Activated CD8-positive, alpha-beta memory T cell treated with anti-CD3 and anti-CD28 coated beads, Interleukin-2, amount 50 U/mL, for 24 hours (primary cell): ENCODE measurements around the gene SPRTN.

Source experiments
- DNase-seq: peaks from one replicate; pipeline ENCODE4 v3.0.0-alpha.2; 2020; ENCODE audit errors: extremely low read depth

SPRTN gene

DNA sequence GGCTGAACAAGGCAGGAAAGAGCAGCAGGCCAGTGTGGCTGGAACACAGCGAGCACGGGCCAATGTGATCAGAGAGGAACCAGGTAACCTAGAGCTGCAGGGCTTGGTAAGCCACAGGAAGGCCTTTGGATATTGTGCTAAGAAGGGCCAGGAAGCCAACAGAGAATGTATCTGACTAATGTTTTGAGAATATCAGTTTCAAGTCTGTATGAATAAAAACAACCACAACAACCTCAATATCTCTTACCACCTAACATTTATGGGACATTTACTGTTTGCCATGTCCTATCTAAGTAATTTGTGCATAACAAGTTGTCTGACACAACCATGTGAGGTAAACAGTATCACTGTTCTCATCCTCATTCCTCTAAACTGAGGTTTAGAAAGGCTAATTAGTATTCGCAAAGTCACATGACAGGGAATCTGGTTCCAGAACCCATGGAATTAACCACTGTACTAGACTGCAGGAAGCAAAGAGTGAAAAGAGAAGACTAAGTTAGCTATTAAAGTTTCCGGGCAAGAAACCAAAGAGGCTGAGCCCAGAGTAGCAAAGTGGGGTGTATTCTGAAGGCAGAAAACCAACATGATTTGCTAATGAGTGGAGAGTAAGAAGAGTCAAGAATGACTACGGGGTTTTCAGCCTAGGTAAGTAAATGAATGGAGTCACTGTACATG lies 38.9 kb downstream of the SPRTN start:
- DNase-seq, result no peak

DNA sequence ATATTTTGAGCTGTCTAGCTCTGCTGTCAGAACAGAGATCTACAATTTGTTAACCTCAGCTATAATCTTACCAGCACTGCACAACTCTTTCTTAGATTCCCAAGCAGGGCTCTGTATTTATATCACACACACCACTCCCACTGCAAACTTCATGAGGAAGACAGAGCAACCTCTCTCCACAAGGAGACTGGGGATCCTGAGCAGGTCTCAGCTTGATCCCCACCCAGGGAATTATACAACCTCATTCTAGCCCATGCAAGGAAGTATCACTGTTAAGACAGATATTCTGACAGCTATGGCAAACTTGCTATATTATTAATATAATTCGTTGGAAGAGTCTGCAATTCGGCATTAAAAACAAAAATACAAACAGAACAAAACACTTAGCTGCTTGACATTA lies 43.6 kb downstream of the SPRTN start:
- no peak for DNase-seq

DNA sequence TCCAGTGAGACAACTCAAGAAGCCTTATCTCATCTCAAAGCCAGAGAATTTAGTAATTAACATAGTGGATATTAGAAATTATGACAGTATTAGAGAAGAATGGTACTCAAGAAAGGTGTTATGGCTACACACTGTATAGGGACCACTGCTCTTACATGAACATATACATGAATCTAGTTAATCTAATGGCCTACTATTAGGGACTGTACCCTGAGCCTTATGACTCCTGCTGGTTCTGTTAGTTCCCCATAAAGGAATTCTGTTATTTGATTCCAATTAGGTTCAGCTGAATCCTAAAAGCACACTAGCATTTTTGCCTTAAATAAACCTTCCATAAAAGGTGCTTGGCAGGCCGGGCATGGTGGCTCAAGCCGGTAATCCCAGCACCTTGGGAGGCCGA lies 44.3 kb downstream of the SPRTN start:
- no peak for DNase-seq

DNA sequence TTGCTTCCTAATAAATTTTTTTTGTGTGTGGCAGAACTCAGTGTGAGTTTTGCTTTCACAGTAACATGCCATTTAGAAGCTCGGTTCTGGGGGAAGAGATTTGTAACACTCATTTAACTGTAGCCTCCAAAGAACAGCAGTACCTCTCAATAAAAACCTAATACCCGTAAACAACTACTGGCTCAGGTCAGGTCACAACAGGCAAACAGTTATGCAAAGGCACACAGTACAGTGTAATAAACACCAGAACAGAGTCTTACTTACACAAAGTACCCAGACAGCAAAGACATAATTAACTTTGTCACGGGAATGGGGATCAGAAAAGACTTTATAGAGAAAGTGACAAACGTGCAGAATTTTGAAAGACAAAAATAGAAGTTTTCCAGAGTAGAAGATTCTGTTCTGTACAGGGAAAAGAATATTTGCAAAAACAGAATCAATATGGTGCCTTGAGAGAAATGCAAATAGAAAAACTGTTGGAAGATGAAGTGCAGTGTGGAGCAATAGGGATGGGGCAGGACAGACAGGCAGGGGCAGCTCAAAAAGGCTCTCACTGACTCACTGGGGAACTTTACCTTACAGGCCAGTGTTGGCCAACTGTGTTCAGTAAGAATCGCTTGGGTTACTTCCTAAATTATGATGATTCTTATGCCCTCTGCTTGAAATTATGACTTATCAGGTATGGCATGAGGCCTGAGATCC lies 45.2 kb downstream of the SPRTN start:
- DNase-seq, result no peak

GRCh38 chr1:231384696-231385415 lies 46.8 kb downstream of the SPRTN start:
- DNase-seq, result no peak

DNA sequence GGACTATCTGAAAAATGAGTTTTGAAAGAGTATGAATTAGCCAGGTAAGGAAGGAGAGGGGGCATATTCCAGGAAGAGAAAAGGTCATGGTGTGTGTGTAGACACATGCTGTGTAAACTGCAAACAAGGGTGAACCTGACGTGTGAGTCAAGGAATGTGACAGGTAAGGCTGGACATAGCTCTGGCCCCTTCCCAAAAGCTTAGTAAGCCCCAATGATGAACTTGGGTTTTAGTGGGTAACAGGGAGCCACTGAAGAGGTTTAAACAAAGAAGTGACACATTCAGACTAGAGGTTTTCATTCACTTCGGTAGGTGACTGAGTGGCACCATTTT lies 47.3 kb downstream of the SPRTN start:
- no peak for DNase-seq

GRCh38 chr1:231386466-231386865 lies 48.4 kb downstream of the SPRTN start:
- DNase-seq, result no peak

DNA sequence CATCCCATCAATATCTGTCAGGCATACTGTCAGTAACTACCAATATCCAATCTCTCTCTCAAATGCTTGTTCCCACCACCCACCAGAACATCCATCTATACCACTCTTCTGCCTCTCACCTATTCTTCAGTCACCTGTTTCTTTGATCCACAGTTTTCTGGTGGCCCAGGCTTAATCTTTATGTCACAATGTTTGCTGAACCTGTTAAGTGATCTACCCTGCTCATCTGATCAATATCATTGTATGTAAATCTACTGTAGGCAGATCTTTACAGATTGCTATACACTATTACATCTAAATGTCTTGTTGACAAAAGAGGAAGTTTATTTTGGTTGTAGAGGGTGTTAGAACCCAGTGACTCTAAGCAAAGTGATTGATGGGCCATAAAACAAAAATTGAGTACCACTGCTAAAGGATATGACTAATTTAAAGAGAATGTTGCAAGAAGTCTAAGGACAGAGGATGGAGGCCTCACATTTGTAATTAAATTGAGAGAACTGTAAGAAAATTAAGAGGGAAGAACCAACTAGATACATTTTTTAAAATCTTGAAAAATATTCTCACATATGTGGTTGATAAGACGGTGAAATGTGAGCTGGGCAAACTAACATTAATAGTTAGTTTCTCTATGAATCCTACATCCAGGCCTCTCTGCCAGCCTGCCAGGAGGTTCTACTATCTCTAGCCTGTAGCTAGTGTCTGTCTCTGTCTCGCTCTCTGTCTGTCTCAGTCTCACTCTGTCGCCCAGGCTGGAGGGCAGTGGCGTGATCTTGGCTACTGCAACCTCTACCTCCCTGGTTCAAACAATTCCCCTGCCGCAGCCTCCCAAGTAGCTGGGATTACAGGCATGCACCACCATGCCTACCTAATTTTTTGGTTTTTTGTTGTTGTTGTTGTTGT lies 49.9 kb downstream of the SPRTN start:
- no peak for DNase-seq

DNA sequence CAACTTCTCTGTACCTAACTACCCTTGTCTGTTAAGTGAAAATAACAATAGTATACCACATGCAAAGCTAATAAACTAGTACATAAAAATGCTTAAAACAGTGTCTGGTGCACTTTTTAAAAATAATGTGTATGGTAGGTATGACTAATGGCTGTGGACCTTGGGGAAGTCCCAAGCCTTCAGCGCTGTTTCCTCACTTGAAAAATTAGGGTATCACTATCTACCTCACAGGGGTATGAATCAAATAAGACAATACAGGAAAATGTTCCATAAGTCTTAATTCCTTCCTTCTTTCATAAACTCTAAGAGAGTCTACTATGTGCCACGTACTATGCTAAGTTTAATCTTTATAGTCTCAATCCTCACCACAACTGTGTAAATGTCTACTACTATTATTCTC lies 52.0 kb downstream of the SPRTN start:
- no peak for DNase-seq

- DNase-seq, result no peak
Observed at GRCh38 chr1:231392389-231393131, 54.5 kb downstream of the SPRTN start.

GRCh38 chr1:231393668-231394067 lies 55.6 kb downstream of the SPRTN start:
- DNase-seq, result no peak

DNA sequence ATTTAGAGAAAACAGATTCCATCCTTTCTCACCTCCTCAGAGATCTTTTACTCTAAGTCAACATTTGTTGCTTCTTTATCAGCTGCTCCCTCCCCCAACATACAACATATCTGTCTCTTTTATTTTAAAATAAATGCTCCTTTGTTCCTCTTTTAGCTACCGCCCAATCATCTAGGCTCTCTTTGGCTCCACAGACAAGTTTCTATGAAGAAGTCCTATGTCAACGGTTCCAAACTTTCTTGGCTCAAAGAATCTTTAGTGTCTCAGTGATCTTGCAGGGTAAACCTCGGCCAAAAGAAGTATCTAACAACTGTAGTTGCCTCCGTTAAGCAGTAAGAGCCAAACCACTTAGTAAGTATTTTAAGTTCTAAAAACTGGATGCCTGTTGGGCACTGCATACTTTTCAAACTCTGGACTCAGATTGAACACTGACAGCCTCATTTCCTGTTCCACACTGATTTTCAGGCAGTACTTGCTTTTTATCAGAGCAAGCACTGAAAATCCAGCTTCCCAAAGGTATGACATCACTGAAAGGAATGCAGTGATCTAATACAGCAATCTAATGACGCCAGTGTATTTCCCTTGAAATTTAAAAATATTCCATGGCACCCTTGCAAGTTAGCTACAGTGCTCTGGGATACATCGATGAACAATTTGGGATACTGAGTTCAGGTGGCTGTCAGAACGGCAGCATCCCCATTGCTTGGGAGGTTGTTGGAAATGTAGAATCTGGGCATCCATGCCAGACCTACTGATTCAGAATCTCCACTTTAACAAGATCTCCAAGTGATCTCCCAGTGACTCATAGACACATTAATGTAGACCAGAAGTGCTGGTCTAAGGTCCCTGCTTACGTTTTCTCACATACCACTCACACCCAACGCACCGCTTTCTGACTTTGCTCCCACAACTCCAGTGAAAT lies 57.2 kb downstream of the SPRTN start:
- no peak for DNase-seq

DNA sequence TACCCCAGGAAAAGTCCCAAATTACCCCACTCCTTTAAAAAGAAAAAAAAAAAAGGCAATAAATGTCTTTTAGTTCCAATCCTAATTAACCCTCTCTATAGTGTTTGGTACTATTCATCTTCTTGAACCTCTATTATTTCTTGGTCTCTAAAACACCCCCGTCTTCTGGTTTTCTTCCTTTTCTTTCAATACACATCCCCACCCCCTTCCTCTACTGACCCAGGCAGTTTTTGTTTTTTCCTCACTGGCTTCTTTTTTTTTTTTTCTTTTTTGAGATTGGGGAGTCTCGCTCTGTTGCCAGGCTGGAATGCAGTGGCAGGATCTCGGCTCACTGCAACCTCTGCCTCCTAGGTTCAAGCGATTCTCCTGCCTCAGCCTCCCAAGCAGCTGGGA lies 57.9 kb downstream of the SPRTN start:
- DNase-seq, result no peak

DNA sequence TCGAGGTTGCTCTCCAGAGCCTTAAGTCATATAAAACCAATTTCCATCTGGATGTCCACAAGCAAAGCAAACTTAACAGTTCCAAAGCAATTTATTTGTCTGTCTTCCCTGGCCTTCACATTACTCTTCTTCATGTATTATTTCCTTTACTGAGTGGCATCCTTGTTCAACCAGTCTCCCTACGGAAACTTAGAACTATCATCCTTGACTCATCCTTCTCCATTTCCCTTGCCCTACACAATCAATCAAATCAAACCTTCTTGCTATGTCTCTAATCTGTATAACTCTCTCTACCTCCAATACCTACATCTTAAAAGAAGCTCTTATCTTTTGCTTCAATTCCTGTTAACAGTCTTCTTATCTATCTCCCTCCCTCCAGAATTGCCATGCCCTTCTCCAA lies 58.5 kb downstream of the SPRTN start:
- no peak for DNase-seq

DNA sequence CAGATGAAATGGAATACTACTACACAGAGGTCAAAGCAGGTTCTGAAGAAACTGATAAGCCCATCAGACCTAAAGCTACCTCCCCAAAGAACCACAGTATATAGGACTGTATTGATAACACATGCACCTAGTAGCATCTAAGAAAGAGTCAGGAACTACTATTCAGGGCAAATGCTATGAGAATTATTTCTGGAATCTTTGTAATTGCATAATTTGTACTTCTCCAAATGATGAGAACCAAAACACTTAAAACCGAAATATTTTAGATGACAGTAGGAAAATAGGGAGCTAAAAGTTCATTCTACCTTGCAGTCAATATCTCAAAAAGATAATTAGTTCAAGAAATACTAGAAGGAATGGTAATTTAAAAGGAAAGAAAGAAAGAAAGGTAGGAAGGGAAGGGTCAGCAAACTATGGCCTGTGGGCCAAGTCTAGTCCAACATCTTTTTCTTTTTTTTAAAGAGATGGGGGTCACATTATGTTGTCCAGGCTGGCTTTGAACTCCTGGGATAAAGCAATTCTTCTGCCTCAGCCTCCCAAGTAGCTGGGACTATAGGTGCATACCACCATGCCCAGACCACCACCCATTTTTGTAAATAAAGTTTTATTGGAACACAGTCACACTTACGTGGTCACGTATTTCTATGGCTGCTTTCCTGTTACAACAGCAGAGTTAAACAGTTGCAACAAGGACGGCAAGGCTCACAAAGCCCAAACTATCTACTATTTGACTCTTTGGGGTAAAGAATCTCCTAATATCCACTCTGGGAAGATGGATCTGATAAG lies 60.0 kb downstream of the SPRTN start:
- no peak for DNase-seq

DNA sequence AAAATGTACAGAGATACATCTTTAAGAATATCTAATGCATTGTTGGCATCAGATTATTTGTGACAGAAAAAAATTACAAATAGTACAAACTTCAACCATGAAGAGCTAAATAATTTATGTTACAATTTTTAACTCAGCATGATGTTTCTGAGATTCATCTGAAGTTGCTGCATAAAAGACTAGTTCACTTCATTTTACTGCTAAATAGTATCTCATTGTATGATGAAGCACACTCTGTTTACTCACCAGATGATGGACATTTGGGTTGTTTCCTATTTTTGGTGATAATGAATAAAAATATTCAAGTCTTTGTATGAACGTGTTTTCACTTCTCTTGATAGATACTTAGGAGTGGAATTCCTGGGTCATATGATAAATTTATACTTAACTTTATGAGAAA lies 63.4 kb downstream of the SPRTN start:
- DNase-seq, result no peak

GRCh38 chr1:231404318-231404717 lies 66.2 kb downstream of the SPRTN start:
- no peak for DNase-seq
